PFSK-1 (cell line): ENCODE results near the gene FBXO21.

ENCODE experiments used
- FOXP2 ChIP-seq: optimal IDR thresholded peaks from 2 replicates; pipeline ENCODE3; 2011; ENCODE audit warnings: borderline replicate concordance, control low read depth, inconsistent platforms; ENCODE audit not compliant: insufficient read depth; ENCODE audit errors: extremely low read length, extremely low read depth
- POLR2AphosphoS5 ChIP-seq: IDR thresholded peaks from 2 replicates; pipeline ENCODE4 v1.6.1; 2012; ENCODE audit warnings: low read depth, mild to moderate bottlenecking, control low read depth, low read length, moderate library complexity
- REST ChIP-seq, 2 experiments: IDR thresholded peaks; 2 replicates each; pipeline versions ENCODE4 v1.6.1 to v1.8.0; 2011 to 2012; ENCODE audit warnings: low read depth in 2 of 2, low read length in 2 of 2, control low read depth in 1 of 2, inconsistent platforms in 1 of 2, mild to moderate bottlenecking in 1 of 2, moderate library complexity in 1 of 2; ENCODE audit not compliant: insufficient read depth in 1 of 2
- TAF1 ChIP-seq: IDR thresholded peaks from 2 replicates; pipeline ENCODE4 v1.6.1; 2012; ENCODE audit warnings: low read length, control low read depth, borderline replicate concordance; ENCODE audit not compliant: insufficient read depth

- TF ChIP-seq REST (IDR thresholded peaks at IDR 0.05; ENCODE audit: insufficient read depth in 1 of 2, low read depth in 2 of 2, low read length in 2 of 2) (no peak), FOXP2 (no peak), POLR2AphosphoS5 (no peak), TAF1 (no peak)
Measured at GRCh38 chr12:117109943-117110635, 80.2 kb downstream of the FBXO21 start.
